HepG2 (cell line): ENCODE results near the gene MOB3C.

Experiments
- CTCF ChIP-seq: sonication (generic); formaldehyde crosslinking; IDR thresholded peaks from 2 replicates; pipeline ENCODE4 v1.5.0; 2020; ENCODE audit warnings: mild to moderate bottlenecking, missing genetic modification reagents, moderate library complexity
- POLR2A ChIP-seq, 2 experiments: IDR thresholded peaks; 2 replicates each; pipeline ENCODE4 v1.6.1; 2011; ENCODE audit warnings: low read depth in 2 of 2, low read length in 2 of 2, mild to moderate bottlenecking in 1 of 2, moderate library complexity in 1 of 2; ENCODE audit not compliant: insufficient read depth in 1 of 2

GRCh38 chr1:46568461-46568891 lies 48.1 kb downstream of the MOB3C start:
- TF ChIP-seq POLR2A (IDR thresholded peaks at IDR 0.05; ENCODE audit: insufficient read depth in 1 of 2, low read depth in 2 of 2, low read length in 2 of 2) (no peak), CTCF (CRISPR knock-in tag) (no peak)
